ENCODE measurements around the gene ADSS2. TPM values are rescaled to one million over a fixed set of nuclear protein-coding genes. Genes with fewer than 3 reads are reported as not detected.

Gene ADSS2
- total RNA-seq, 2 donors from 2014 or later: 7.9 to 9.6 TPM

DNA sequence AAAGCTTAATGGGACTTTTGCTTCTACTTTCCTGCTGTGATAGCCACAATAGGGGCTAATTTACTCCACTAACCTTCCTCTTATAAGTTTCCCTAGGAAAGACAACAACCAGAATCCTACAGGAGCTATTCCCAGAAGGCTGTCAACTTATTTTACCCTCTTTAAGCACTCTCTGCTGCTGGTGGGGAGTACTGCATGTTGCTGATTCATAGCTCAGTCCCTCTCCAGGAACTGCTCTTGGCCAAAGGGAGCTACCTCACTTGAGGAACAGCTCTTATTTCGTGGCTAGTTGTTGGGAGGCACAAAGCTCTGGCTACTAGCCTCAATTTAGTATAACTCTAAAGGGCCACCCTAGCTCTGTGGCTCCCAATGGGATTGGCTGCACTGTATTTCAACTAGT, 37.2 kb downstream of the ADSS2 start:
- DNase-seq (ENCODE audit: low spot score): no peak
- Histone ChIP-seq H3K36me3 (peaks cover 89% of the 10 kb centered on the region), H3K4me3 (no peak overlapping the region), H3K27me3 (no peaks in the 10 kb centered on the region), H3K27ac (no peak overlapping the region), H3K9me3 (no peaks in the 10 kb centered on the region), H3K4me1 (no peaks in the 10 kb centered on the region)
- TF ChIP-seq, protein P1, sequence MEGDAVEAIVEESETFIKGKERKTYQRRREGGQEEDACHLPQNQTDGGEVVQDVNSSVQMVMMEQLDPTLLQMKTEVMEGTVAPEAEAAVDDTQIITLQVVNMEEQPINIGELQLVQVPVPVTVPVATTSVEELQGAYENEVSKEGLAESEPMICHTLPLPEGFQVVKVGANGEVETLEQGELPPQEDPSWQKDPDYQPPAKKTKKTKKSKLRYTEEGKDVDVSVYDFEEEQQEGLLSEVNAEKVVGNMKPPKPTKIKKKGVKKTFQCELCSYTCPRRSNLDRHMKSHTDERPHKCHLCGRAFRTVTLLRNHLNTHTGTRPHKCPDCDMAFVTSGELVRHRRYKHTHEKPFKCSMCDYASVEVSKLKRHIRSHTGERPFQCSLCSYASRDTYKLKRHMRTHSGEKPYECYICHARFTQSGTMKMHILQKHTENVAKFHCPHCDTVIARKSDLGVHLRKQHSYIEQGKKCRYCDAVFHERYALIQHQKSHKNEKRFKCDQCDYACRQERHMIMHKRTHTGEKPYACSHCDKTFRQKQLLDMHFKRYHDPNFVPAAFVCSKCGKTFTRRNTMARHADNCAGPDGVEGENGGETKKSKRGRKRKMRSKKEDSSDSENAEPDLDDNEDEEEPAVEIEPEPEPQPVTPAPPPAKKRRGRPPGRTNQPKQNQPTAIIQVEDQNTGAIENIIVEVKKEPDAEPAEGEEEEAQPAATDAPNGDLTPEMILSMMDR (IDR thresholded peaks at IDR 0.05): no peak

DNA sequence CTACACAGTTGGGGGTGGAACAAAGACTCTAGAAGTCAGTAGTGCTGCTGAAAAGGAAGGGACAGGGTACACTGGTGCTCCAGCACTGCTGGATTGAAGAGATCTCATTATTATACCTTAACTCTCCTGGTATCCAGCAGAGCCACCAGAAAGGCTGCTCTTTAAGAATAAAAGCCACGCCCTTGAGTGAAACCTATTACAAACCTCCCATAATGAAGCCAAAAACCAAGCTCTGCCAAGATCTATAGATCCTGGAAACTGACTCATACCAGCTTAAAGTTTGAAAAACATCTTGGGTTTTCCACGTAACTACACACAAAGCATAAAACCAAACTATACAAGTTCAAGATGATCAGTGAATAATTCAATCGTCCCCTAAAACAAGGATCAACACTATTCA, 38.0 kb downstream of the ADSS2 start:
- Histone ChIP-seq H3K4me1 (no peaks in the 10 kb centered on the region), H3K27me3 (no peaks in the 10 kb centered on the region), H3K9me3 (no peaks in the 10 kb centered on the region), H3K4me3 (no peak overlapping the region), H3K27ac (no peak overlapping the region), H3K36me3 (peaks cover 86% of the 10 kb centered on the region)
- TF ChIP-seq, protein P1 (IDR thresholded peaks at IDR 0.05): no peak
- no peak for DNase-seq (ENCODE audit: low spot score)

- no peak for DNase-seq (ENCODE audit: low spot score)
- H3K4me3 ChIP-seq: no peak overlapping the region
- H3K9me3 ChIP-seq: no peaks in the 10 kb centered on the region
- H3K27me3 ChIP-seq: no peaks in the 10 kb centered on the region
- H3K36me3 ChIP-seq: peaks cover 71% of the 10 kb centered on the region
- TF ChIP-seq, protein P1 (IDR thresholded peaks at IDR 0.05): no peak
- H3K27ac ChIP-seq: no peak overlapping the region
- no peaks in the 10 kb centered on the region for H3K4me1 ChIP-seq
Observed at GRCh38 chr1:244412176-244412575, 39.5 kb downstream of the ADSS2 start.

- Histone ChIP-seq H3K36me3 (peaks cover 54% of the 10 kb centered on the region), H3K4me1 (no peaks in the 10 kb centered on the region), H3K9me3 (peaks cover 0 to 3% of the 10 kb centered on the region in 2 donors), H3K27ac (no peak overlapping the region), H3K27me3 (no peaks in the 10 kb centered on the region), H3K4me3 (no peak overlapping the region)
- no peak for DNase-seq (ENCODE audit: low spot score)
- TF ChIP-seq, protein P1 (IDR thresholded peaks at IDR 0.05): no peak
Observed at GRCh38 chr1:244409701-244410100, 42.0 kb downstream of the ADSS2 start.

GRCh38 chr1:244406337-244406736, 45.4 kb downstream of the ADSS2 start:
- peaks cover 0 to 26% of the 10 kb centered on the region in 2 donors for H3K9me3 ChIP-seq
- H3K4me1 ChIP-seq: no peaks in the 10 kb centered on the region
- H3K27me3 ChIP-seq: no peaks in the 10 kb centered on the region
- H3K4me3 ChIP-seq: no peak overlapping the region
- no peak overlapping the region for H3K27ac ChIP-seq
- TF ChIP-seq, protein P1 (IDR thresholded peaks at IDR 0.05): no peak
- DNase-seq (ENCODE audit: low spot score): no peak
- H3K36me3 ChIP-seq: peaks cover 51% of the 10 kb centered on the region

- H3K27me3 ChIP-seq: no peaks in the 10 kb centered on the region
- H3K36me3 ChIP-seq: peaks cover 47% of the 10 kb centered on the region
- no peak overlapping the region for H3K4me3 ChIP-seq
- no peak for DNase-seq (ENCODE audit: low spot score)
- TF ChIP-seq, protein P1 (IDR thresholded peaks at IDR 0.05): no peak
- H3K9me3 ChIP-seq: peaks cover 0 to 30% of the 10 kb centered on the region in 2 donors
- no peaks in the 10 kb centered on the region for H3K4me1 ChIP-seq
- H3K27ac ChIP-seq: no peak overlapping the region
Observed at GRCh38 chr1:244405856-244406255, 45.9 kb downstream of the ADSS2 start.

Measured in right atrium auricular region (tissue), 2 donors.